GM12865 (cell line): ENCODE measurements around the gene TEX30.

Experiments used
- DNase-seq: peaks from one replicate; pipeline ENCODE4 v3.0.0; 2010; ENCODE audit warnings: low read depth
- H3K4me3 ChIP-seq: 2 replicates; pipeline ENCODE4 v1.5.1; 2011; ENCODE audit warnings: mild to moderate bottlenecking, low read depth, low read length, control low read depth
- CTCF ChIP-seq: IDR thresholded peaks from 2 replicates; pipeline ENCODE4 v1.5.1; 2011; ENCODE audit warnings: low read length, control low read depth, low read depth, inconsistent platforms; ENCODE audit not compliant: insufficient read depth; ENCODE audit errors: missing control alignments

Gene TEX30

GRCh38 chr13:102757006-102757405, 16.6 kb downstream of the TEX30 start:
- H3K4me3 ChIP-seq: no peak overlapping the region
- no peak for DNase-seq
- no peak for TF ChIP-seq CTCF

- TF ChIP-seq CTCF: no peak
- H3K4me3 ChIP-seq: no peak overlapping the region
- no peak for DNase-seq
Observed at GRCh38 chr13:102751886-102752285, 21.7 kb downstream of the TEX30 start.

- TF ChIP-seq CTCF: no peak
- no peak for DNase-seq
- no peak overlapping the region for H3K4me3 ChIP-seq
Observed at GRCh38 chr13:102742506-102742905, 31.1 kb downstream of the TEX30 start.

- no peak for DNase-seq
- no peak overlapping the region for H3K4me3 ChIP-seq
- TF ChIP-seq CTCF: no peak
Observed at GRCh38 chr13:102742101-102742500, 31.5 kb downstream of the TEX30 start.

- DNase-seq: no peak
- no peak for TF ChIP-seq CTCF
Observed at GRCh38 chr13:102729560-102730270, 43.9 kb downstream of the TEX30 start.

GRCh38 chr13:102726430-102726829, 47.2 kb downstream of the TEX30 start:
- TF ChIP-seq CTCF: no peak
- DNase-seq: peak; percentile 16
- H3K4me3 ChIP-seq: no peak overlapping the region

More at GRCh38 chr13:102729560-102730270, 43.9 kb downstream of the TEX30 start:
- H3K4me3 ChIP-seq: no peak overlapping the region

GRCh38 chr13:102724923-102725322, 48.7 kb downstream of the TEX30 start:
- no peak for TF ChIP-seq CTCF
- peak; percentile 10 for DNase-seq

More at GRCh38 chr13:102724923-102725322, 48.7 kb downstream of the TEX30 start:
- H3K4me3 ChIP-seq: no peak overlapping the region
